ENCODE measurements around the gene WDR38.

- TF ChIP-seq CTCF (IDR thresholded peaks at IDR 0.05): peak in 1 of 3 donors; percentile 34
- no peak for TF ChIP-seq POLR2A (IDR thresholded peaks at IDR 0.05)
These were observed 13.5 kb upstream of the WDR38 start for GRCh38 chr9:124839612-124840299.

Data from breast epithelium (tissue), 3 donors.